AG04449 (cell line): ENCODE measurements around the gene CLIC1.

ENCODE experiments used
- CTCF ChIA-PET: fragments of 350-600 bp; formaldehyde crosslinking; extraction: SDS; loops from one replicate; lab custom pipeline; 2021; ENCODE audit warnings: antibody characterized with exemption; lab: Yijun Ruan, JAX
- POLR2A ChIA-PET: fragments of 400-600, 350-600 bp; formaldehyde crosslinking; extraction: SDS; loops from one replicate; lab custom pipeline; 2020; ENCODE audit warnings: antibody characterized with exemption, inconsistent platforms; lab: Yijun Ruan, JAX
- DNase-seq: peaks from one replicate; pipeline ENCODE4 v3.0.0-alpha.2; 2010; ENCODE audit warnings: low read depth, low spot score
- H3K4me3 ChIP-seq: 2 replicates; pipeline ENCODE4 v1.5.1; 2011; ENCODE audit warnings: low read depth, mild to moderate bottlenecking, control low read depth, low read length
- TF ChIP-seq, protein P1 (sequence below): IDR thresholded peaks from one replicate; pipeline ENCODE4 v1.5.1; 2011; ENCODE audit warnings: mild to moderate bottlenecking, moderate library complexity, low read length, control low read depth, inconsistent platforms; ENCODE audit not compliant: insufficient read depth; ENCODE audit errors: missing control alignments

CLIC1 gene

GRCh38 chr6:31705931-31706330 lies 30.4 kb downstream of the CLIC1 start:
- no peak overlapping the region for H3K4me3 ChIP-seq
- TF ChIP-seq, protein P1, sequence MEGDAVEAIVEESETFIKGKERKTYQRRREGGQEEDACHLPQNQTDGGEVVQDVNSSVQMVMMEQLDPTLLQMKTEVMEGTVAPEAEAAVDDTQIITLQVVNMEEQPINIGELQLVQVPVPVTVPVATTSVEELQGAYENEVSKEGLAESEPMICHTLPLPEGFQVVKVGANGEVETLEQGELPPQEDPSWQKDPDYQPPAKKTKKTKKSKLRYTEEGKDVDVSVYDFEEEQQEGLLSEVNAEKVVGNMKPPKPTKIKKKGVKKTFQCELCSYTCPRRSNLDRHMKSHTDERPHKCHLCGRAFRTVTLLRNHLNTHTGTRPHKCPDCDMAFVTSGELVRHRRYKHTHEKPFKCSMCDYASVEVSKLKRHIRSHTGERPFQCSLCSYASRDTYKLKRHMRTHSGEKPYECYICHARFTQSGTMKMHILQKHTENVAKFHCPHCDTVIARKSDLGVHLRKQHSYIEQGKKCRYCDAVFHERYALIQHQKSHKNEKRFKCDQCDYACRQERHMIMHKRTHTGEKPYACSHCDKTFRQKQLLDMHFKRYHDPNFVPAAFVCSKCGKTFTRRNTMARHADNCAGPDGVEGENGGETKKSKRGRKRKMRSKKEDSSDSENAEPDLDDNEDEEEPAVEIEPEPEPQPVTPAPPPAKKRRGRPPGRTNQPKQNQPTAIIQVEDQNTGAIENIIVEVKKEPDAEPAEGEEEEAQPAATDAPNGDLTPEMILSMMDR: no peak
- DNase-seq: no peak
- ChIA-PET POLR2A (interaction anchor here (0.8 kb wide), 1 partner anchor 29 kb away, joined by 3 read pairs; no protein-coding TSS in a partner anchor), CTCF (no interaction called here)

DNA sequence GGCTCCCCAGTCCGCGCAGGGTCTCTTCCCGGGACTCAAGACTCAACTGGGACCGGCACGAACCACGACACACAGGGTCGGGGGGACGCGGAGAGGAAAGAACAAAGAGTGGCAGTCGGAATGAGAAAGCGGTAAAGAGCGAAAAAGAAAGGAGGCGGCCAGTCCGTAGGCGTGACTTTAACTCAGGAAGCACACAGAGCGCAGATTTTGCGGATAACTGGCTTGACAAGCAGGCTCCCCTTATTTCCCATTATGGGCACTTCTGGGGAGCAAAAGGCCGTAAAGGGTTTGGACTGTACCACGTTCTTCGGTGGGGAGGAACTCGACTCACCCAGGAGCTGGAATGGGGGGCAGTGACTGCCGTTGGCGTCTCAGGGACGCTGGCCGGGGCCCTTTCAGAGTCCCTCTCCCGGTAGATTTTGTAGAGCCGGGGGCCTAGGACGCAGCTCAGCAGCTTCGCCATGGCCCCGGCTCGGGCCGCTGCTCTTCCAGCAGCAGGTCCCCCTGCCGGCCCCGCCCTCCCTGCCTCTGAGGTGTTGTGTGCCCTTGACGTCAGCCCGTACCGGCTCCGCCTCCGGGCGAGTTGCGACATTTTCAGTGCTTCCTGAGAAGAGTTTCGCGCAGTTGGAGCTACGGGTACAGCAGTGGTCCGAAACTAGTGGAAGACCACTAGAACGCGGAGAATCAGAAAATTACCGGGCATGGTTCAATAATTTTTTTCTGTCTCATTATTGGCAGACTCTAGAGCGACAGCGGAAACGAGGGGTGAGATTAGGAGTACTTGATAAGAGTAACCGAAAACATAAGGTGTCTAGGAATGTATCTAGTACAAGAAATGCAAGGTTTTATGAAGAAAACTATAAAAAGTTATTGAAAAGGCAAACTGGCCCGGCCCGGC lies 33.3 kb downstream of the CLIC1 start, which contains the start of gene ABHD16A:
Gene ABHD16A (minus strand): TSS at position 506 of the 898 bp plus-strand sequence. CDS start 43 bp downstream, at position 463.
- POLR2A ChIA-PET: interaction anchor here (0.5 to 1.9 kb wide), 13 partner anchors 8 to 160 kb away, joined by 3 to 17 read pairs (median 5); partner anchors contain the start of genes CSNK2B, DDAH2, GPANK1 and HSPA1A
- TF ChIP-seq, protein P1: no peak
- DNase-seq: peak; percentile 84
- peak within 1 kb of the TSS; percentile 84 for H3K4me3 ChIP-seq
- CTCF ChIA-PET: interaction anchor here (0.8 to 2.2 kb wide), 7 partner anchors 10 to 88 kb away, joined by 3 to 11 read pairs (median 3); partner anchors contain the start of gene LY6G5C

DNA sequence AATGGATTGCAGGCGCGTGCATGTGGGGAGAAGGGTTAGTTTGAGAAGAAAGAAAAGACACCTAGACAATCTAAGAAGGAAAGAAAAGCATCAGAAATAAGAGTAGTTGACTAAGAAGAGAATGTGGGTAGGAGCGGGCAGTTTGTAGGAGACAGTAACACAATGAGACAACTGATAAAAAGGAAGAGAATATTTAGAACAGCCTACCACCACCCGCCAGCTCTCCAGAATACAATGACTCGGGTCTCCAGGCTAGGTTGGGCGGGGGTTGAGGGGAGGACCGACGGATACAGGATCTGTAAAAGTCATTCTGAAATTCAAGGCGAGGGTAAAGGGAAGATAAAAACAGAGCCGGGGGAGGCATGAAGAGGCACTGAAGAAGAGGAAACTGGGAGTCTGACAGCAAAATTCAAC lies 33.9 kb downstream of the CLIC1 start:
- ChIA-PET POLR2A (interaction anchor here (0.6 to 1.9 kb wide), 6 partner anchors 9 to 132 kb away, joined by 3 to 17 read pairs (median 4); partner anchors contain the start of genes CSNK2B, GPANK1 and HSPA1B), CTCF (interaction anchor here (0.8 to 2.2 kb wide), 6 partner anchors 10 to 128 kb away, joined by 3 to 11 read pairs (median 5); no protein-coding TSS in a partner anchor)
- peak overlapping the region; percentile 84 for H3K4me3 ChIP-seq
- DNase-seq: no peak
- TF ChIP-seq, protein P1: no peak

DNA sequence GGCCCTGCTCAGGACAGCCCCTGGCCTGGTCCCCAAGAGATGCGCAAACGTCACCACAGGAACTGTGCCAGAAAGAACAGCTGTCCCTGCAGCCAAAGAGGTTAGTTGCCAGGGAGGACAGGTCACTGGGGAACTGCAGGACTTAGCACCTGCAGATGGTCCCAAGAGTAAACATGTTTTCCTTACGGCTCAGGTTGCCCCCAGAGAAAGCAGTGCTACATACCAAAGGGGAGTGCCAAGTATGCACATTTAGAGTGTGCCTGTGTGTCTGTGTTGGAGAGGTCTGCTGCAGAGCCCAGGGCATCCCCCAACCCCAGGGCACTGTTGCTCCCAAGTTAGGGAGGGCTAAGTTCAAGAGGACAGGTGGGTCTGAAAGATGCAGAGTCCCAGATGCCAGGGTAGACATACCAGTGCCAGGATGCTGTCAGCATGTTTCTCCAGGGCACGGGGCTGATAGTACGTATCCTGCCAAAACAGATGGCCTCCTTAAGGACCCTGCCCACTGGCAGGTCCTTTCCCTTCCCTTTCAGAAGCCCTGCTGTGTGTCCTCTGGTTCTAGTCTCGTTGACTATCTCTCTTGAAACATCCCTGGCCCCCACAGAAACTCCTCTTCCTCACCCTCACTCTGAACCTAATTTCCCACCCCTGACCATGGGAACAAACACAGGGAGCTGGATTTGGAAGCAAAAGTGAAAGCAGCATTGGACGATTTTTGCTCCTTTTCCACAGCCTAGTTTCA lies 34.5 kb downstream of the CLIC1 start:
- DNase-seq: no peak
- H3K4me3 ChIP-seq: peak overlapping the region; percentile 84
- POLR2A ChIA-PET: interaction anchor here (0.6 to 1.9 kb wide), 4 partner anchors 8 to 128 kb away, joined by 3 to 6 read pairs (median 3); partner anchors contain the start of gene HSPA1B
- TF ChIP-seq, protein P1: no peak
- CTCF ChIA-PET: interaction anchor here (0.8 to 2.2 kb wide), 6 partner anchors 10 to 128 kb away, joined by 3 to 11 read pairs (median 5); no protein-coding TSS in a partner anchor

DNA sequence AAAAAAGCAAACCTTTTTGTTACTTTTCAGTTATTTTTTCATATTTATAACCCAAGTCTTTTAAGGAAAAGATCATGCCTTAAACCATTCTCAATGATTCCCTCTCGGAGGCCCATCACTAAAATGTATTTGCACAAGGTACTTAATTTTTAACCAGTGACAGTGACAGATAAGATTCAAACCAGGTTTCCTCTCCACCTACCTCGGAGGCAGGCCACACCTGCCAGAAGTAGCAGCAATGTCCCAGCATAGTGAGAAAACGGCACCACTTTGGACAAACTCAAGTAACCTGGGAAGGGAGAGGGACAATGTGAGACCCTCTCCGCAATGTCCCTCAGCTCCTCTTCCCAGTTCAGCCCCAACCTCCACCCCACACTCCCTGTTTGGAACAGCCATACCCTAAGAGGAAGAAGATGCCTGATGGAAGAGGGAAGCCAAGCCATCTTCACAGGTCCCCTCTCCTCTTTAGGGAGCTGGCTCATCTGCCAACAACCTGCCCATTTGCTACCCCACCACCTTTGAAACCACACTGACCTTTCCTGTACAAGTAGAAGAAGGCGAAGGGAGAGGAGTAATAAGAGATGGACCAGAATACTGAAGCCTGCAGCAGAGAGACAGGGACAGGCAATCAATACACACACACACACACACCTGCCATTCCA lies 35.5 kb downstream of the CLIC1 start:
- no peak overlapping the region for H3K4me3 ChIP-seq
- POLR2A ChIA-PET: interaction anchor here (1.5 kb wide), 1 partner anchor 127 kb away, joined by 3 read pairs; the partner anchor contains the start of gene HSPA1B
- TF ChIP-seq, protein P1: no peak
- no peak for DNase-seq
- CTCF ChIA-PET: interaction anchor here (1.7 kb wide), 1 partner anchor 9 kb away, joined by 6 read pairs; no protein-coding TSS in a partner anchor
